Fibroblast of lung (primary cell): ENCODE measurements around the gene C1orf122. TPM values are rescaled to one million over a fixed set of nuclear protein-coding genes. Genes with fewer than 3 reads are reported as not detected.

Experiments used
- DNase-seq, 2 donors: peaks; one replicate each; pipeline versions ENCODE4 v3.0.0 to v3.0.0-alpha.2; 2010; ENCODE audit warnings: low read depth in 2 of 2
- H2AFZ ChIP-seq: 2 replicates; pipeline ENCODE4 v1.5.1; 2012; ENCODE audit warnings: low read length, control low read depth, inconsistent platforms
- H3K27ac ChIP-seq: 2 replicates; pipeline ENCODE4 v1.5.1; 2011; ENCODE audit warnings: low read length, control low read depth; ENCODE audit not compliant: insufficient read depth
- H3K27me3 ChIP-seq: 2 replicates; pipeline ENCODE4 v1.5.1; 2011; ENCODE audit warnings: mild to moderate bottlenecking, low read length; ENCODE audit not compliant: control insufficient read depth, insufficient read depth
- H3K36me3 ChIP-seq: 2 replicates; pipeline ENCODE4 v1.5.1; 2011; ENCODE audit warnings: low read length; ENCODE audit not compliant: control insufficient read depth, insufficient read depth
- H3K4me1 ChIP-seq: 2 replicates; pipeline ENCODE4 v1.5.1; 2011; ENCODE audit warnings: low read length; ENCODE audit not compliant: control insufficient read depth, insufficient read depth; ENCODE audit errors: extremely low read depth
- H3K4me2 ChIP-seq: 2 replicates; pipeline ENCODE4 v1.5.1; 2011; ENCODE audit warnings: low read length, control low read depth; ENCODE audit not compliant: insufficient read depth; ENCODE audit errors: extremely low read depth
- H3K4me3 ChIP-seq, 4 experiments: fragments of 200-600 bp in 1 of 4; sonication (generic) in 1 of 4; replicated peaks in 1 of 4; 2 replicates each; pipeline ENCODE4 v1.5.1; 2011 to 2016; ENCODE audit warnings: low read length in 4 of 4, low read depth in 3 of 4, mild to moderate bottlenecking in 3 of 4, control low read depth in 2 of 4, inconsistent platforms in 1 of 4, mixed read lengths in 1 of 4; ENCODE audit not compliant: insufficient read depth in 1 of 4; ENCODE audit errors: control extremely low read depth in 1 of 4
- H3K79me2 ChIP-seq: 2 replicates; pipeline ENCODE4 v1.5.1; 2012; ENCODE audit warnings: mild to moderate bottlenecking, low read length, inconsistent platforms; ENCODE audit not compliant: control insufficient read depth, insufficient read depth
- H3K9ac ChIP-seq: 2 replicates; pipeline ENCODE4 v1.5.1; 2011; ENCODE audit warnings: mild to moderate bottlenecking, low read length, control low read depth; ENCODE audit not compliant: insufficient read depth
- H3K9me3 ChIP-seq: 2 replicates; pipeline ENCODE4 v1.5.1; 2012; ENCODE audit warnings: low read depth, low read length; ENCODE audit not compliant: control insufficient read depth, insufficient read depth
- H4K20me1 ChIP-seq: 2 replicates; pipeline ENCODE4 v1.5.1; 2011; ENCODE audit warnings: low read length; ENCODE audit not compliant: control insufficient read depth, insufficient read depth; ENCODE audit errors: extremely low read depth
- EZH2 ChIP-seq: IDR thresholded peaks from 2 replicates; pipeline ENCODE4 v1.5.1; 2012; ENCODE audit warnings: low read length, control low read depth, mild to moderate bottlenecking; ENCODE audit errors: missing control alignments
- polyA plus RNA-seq, 2 donors: library from polyadenylated mRNA; depleted of rRNA in 1 of 2; stranded (reverse) in 1 of 2; unstranded in 1 of 2; fragments of >200 nt; gene quantifications; 2 replicates each; pipeline ENCODE4 v1.2.1, GENCODE V29; 2011 to 2012; ENCODE audit warnings: missing spikeins in 1 of 2
- total RNA-seq: library from RNA; depleted of rRNA; stranded (reverse); fragments of >200 nt; gene quantifications from 2 replicates; pipeline ENCODE4 v1.2.1, GENCODE V29; 2014
- TF ChIP-seq, protein P1 (sequence below), 2 donors: IDR thresholded peaks in 1 of 2; conservative IDR thresholded peaks in 1 of 2; 1 replicate in 1 of 2; 2 replicates in 1 of 2; pipeline ENCODE4 v1.5.1; 2011 to 2012; ENCODE audit warnings: low read length in 2 of 2, control low read depth in 1 of 2, inconsistent platforms in 1 of 2, low read depth in 1 of 2, mild to moderate bottlenecking in 1 of 2

C1orf122 gene
- total and polyA plus RNA-seq, 2 donors (not counting 1 experiment from before 2014, with no cell fraction given) = 14.8 to 28.1 TPM

- Histone ChIP-seq H2AFZ (no peak overlapping the region), H3K79me2 (peaks cover 26% of the 10 kb centered on the region), H3K9me3 (no peaks in the 10 kb centered on the region), H3K9ac (no peak overlapping the region), H3K4me3 (no peak overlapping the region), H3K27me3 (no peaks in the 10 kb centered on the region), H3K4me1 (peaks cover 14% of the 10 kb centered on the region), H3K27ac (no peak overlapping the region), H4K20me1 (no peaks in the 10 kb centered on the region), H3K36me3 (peaks cover 11% of the 10 kb centered on the region), H3K4me2 (no peak overlapping the region)
- no peak for DNase-seq
- TF ChIP-seq, protein P1, sequence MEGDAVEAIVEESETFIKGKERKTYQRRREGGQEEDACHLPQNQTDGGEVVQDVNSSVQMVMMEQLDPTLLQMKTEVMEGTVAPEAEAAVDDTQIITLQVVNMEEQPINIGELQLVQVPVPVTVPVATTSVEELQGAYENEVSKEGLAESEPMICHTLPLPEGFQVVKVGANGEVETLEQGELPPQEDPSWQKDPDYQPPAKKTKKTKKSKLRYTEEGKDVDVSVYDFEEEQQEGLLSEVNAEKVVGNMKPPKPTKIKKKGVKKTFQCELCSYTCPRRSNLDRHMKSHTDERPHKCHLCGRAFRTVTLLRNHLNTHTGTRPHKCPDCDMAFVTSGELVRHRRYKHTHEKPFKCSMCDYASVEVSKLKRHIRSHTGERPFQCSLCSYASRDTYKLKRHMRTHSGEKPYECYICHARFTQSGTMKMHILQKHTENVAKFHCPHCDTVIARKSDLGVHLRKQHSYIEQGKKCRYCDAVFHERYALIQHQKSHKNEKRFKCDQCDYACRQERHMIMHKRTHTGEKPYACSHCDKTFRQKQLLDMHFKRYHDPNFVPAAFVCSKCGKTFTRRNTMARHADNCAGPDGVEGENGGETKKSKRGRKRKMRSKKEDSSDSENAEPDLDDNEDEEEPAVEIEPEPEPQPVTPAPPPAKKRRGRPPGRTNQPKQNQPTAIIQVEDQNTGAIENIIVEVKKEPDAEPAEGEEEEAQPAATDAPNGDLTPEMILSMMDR (conservative IDR thresholded peaks at IDR 0.05 in 1 of 2, IDR thresholded peaks at IDR 0.05 in 1 of 2; ENCODE audit: low read depth in 1 of 2, low read length in 2 of 2) = no peak
- no peak for TF ChIP-seq EZH2
These were observed 2.4 kb downstream of the C1orf122 start for GRCh38 chr1:37809942-37810341.

DNA sequence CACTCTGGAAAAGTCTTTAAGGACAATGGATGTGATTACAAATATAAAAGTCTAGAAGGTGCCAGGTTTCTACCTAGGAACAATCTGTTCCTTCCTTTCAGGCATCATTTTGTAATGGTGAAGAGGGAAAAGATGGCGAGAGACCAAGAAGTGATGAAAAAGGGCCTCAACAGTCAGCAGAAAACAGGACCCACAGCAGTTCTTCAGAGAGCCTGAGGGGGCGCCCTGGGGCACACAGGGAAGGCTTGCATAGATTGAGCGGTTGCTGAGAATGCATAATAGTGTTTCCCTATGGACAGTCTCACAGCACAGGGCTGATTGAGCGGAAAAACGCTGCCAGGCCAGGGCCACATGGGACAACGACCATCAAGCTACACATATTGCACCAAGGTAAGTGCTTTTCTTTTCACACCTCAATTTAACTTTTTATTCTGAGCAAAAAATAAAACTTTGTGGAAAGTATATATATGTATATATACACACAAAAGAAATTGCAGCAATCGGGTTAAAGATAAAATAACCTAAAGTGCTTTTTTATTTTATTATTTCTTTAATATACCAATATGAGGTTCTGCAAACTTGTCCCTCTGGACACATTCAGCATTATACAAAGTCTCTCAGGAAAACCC, 3.6 kb downstream of the C1orf122 start:
- H4K20me1 ChIP-seq = no peaks in the 10 kb centered on the region
- no peaks in the 10 kb centered on the region for H3K27me3 ChIP-seq
- H3K9me3 ChIP-seq = no peaks in the 10 kb centered on the region
- TF ChIP-seq EZH2 = no peak
- TF ChIP-seq, protein P1 (conservative IDR thresholded peaks at IDR 0.05 in 1 of 2, IDR thresholded peaks at IDR 0.05 in 1 of 2; ENCODE audit: low read depth in 1 of 2, low read length in 2 of 2) = peak; percentile 81 to 96
- no peak overlapping the region for H3K4me2 ChIP-seq
- no peak overlapping the region for H3K27ac ChIP-seq
- H3K9ac ChIP-seq = no peak overlapping the region
- no peak overlapping the region for H2AFZ ChIP-seq
- H3K36me3 ChIP-seq = peaks cover 16% of the 10 kb centered on the region
- peak; percentile 65 to 85 for DNase-seq
- H3K4me1 ChIP-seq = peaks cover 14% of the 10 kb centered on the region
- no peak overlapping the region for H3K4me3 ChIP-seq
- peaks cover 23% of the 10 kb centered on the region for H3K79me2 ChIP-seq

DNA sequence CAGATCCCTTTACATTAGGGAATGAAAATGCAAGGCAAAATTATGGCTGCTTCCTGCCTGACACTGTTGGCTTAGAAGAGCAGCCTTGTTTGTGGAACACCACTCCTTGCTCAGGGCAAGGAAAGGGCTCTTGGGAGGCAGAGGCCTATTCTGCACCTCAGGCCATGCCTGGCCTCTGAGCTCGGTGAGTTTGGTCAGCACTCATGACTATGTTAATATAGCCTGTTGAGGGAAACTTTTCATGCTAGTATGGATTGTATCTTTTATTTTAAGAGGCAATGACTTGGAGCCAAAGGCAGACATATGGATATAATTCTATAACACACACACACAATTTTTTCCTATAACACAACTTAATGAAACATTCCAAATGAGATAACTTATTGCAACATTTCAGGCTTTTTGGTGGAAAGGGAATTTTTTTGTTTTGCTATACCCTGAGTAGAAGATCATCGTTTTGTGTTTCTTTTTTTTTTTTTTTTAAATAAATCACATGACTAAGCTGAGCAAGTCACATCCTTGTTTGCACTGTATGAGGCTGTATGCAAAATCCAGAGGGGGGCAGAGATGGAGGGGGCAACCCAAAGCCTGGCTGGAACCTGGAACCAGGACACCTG, 6.0 kb downstream of the C1orf122 start:
- no peak overlapping the region for H2AFZ ChIP-seq
- H3K4me1 ChIP-seq = peaks cover 10% of the 10 kb centered on the region
- peaks cover 18% of the 10 kb centered on the region for H3K36me3 ChIP-seq
- no peak overlapping the region for H3K4me2 ChIP-seq
- H3K4me3 ChIP-seq = no peak overlapping the region
- no peak overlapping the region for H3K9ac ChIP-seq
- H3K27ac ChIP-seq = no peak overlapping the region
- peaks cover 8% of the 10 kb centered on the region for H3K79me2 ChIP-seq
- TF ChIP-seq EZH2 = no peak
- no peaks in the 10 kb centered on the region for H4K20me1 ChIP-seq
- no peak for DNase-seq
- H3K9me3 ChIP-seq = no peaks in the 10 kb centered on the region
- H3K27me3 ChIP-seq = no peaks in the 10 kb centered on the region
